ENCODE measurements around the gene DENND4B.
"Not testable (repeated sequence)": the region's sequence is repeated elsewhere in the genome, so short reads cannot be mapped to it uniquely, and the experiment has no call there.

Gene DENND4B

GRCh38 chr1:153946622-153947241 lies at the start of gene DENND4B:
Gene DENND4B (minus strand): TSS chr1:153946718. CDS start chr1:153944374, 2,344 bp downstream.
- DNase-seq: peak; percentile 59

- no peak for DNase-seq
Measured at GRCh38 chr1:153995640-153996039, 49.1 kb upstream of the DENND4B start.

- DNase-seq: no peak
Measured at GRCh38 chr1:153995202-153995601, 48.7 kb upstream of the DENND4B start.

- DNase-seq: no peak
Measured at GRCh38 chr1:153991806-153992205, 45.3 kb upstream of the DENND4B start.

GRCh38 chr1:153991151-153991630 lies 44.7 kb upstream of the DENND4B start:
- no peak for DNase-seq

- peak; percentile 93 for DNase-seq
Measured at GRCh38 chr1:153990468-153991150, 44.1 kb upstream of the DENND4B start, which contains the start of gene RPS27. Gene RPS27 (plus strand): TSS chr1:153990762. CDS start chr1:153990797, 35 bp downstream.

- DNase-seq: no peak
Measured at GRCh38 chr1:153987621-153988020, 41.1 kb upstream of the DENND4B start.

- peak; percentile 20 for DNase-seq
Measured at GRCh38 chr1:153985941-153986761, 39.6 kb upstream of the DENND4B start, which contains the start of gene RAB13. Gene RAB13 (minus strand): TSS chr1:153986339. CDS start chr1:153986236, 103 bp downstream.

- no peak for DNase-seq
Measured at GRCh38 chr1:153985341-153985912, 38.9 kb upstream of the DENND4B start.

- DNase-seq: no peak
Measured at GRCh38 chr1:153984123-153984894, 37.8 kb upstream of the DENND4B start.

GRCh38 chr1:153981735-153982134 lies 35.2 kb upstream of the DENND4B start:
- not testable (repeated sequence) for DNase-seq

- not testable (repeated sequence) for DNase-seq
Measured at GRCh38 chr1:153979091-153979490, 32.6 kb upstream of the DENND4B start.

GRCh38 chr1:153978274-153978909 lies 31.9 kb upstream of the DENND4B start:
- no peak for DNase-seq

GRCh38 chr1:153977250-153978240 lies 31.0 kb upstream of the DENND4B start, which contains the start of gene JTB:
Gene JTB (minus strand): TSS chr1:153977674. CDS start chr1:153977252, 422 bp downstream.
- DNase-seq: peak; percentile 51

- no peak for DNase-seq
Measured at GRCh38 chr1:153976819-153977249, 30.3 kb upstream of the DENND4B start.

GRCh38 chr1:153973525-153973924 lies 27.0 kb upstream of the DENND4B start:
- DNase-seq: no peak

GRCh38 chr1:153973071-153973470 lies 26.6 kb upstream of the DENND4B start:
- no peak for DNase-seq

- no peak for DNase-seq
Measured at GRCh38 chr1:153970346-153970745, 23.8 kb upstream of the DENND4B start.

GRCh38 chr1:153968972-153969371 lies 22.5 kb upstream of the DENND4B start:
- no peak for DNase-seq

- DNase-seq: no peak
Measured at GRCh38 chr1:153968408-153968807, 21.9 kb upstream of the DENND4B start.
